NCI-H1436 (cell line): ENCODE results near the gene KRTAP10-1.

Experiments
- DNase-seq: peaks from one replicate; lab custom pipeline; 2025; lab: John Stamatoyannopoulos, UW

Gene KRTAP10-1

DNA sequence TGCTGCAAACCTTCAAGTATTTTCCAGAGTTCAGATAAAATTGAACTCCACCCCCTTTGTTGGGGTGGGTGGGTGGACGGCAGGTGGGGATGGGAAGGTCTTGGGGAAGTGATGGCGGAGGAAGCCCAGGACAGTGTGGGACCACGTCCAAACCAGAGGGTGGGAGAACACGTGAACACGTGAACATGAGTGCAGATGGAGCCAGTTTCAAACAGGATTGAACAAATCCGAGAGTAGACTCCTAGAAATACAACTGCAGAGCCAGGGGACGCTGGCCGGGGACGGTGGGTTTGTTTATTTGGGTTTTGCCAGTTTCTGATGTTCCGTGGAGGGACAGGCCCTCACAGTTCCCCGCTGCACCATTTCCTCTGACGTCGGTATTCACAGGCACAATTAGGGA is 8.4 kb upstream of the KRTAP10-1 start:
- DNase-seq: no peak

DNA sequence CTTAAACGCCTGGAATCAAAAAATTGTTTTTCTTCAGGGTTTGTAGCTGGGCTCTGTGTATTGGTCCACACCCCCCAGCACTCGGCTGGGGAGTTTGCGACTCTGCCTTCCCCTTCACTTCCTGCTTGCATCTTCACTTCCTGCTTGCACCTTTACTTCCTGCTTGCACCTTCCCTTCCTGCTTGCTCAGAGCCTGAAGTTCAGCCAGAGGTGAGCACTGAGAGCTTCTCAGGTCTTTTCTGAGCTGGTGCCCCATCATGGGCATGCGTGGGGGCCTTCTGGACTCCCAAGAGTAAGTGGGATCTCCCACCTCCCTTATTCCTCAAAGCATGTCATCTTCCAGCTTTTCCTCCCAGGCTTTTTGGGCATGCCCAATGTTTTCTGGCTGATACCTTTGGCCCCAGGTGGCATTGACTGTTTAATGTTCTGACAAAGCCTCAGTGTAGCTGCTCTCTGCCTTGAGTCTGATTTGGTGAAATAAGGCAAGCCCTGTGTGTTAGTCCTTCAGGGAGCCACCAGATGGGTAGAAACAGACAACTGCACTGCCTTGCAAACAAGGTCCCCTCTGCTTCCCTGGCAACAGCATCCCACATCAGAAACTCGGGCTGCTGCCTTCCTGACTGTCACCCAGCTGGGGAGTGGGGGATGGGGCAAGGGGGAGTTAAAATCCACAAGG is 7.8 kb upstream of the KRTAP10-1 start:
- DNase-seq: no peak

DNA sequence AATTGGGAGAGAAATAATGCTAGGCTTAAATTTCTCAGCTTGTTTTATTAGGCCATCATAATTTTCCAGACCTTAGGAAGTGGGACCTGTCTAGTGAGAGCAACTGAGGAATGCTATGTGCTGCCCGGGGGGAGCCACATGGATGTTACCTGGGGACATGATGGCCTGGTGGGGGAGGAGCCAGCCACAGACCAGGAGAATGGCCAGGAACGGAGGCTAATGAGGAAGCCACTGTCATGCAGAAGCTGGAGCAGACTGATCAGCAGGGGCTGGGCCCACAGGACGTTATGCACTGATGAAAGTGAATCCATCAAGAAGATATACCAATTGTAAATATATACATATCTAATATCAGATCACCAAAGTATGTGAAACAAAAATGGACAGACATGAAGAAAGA is 4.6 kb upstream of the KRTAP10-1 start:
- no peak for DNase-seq

DNA sequence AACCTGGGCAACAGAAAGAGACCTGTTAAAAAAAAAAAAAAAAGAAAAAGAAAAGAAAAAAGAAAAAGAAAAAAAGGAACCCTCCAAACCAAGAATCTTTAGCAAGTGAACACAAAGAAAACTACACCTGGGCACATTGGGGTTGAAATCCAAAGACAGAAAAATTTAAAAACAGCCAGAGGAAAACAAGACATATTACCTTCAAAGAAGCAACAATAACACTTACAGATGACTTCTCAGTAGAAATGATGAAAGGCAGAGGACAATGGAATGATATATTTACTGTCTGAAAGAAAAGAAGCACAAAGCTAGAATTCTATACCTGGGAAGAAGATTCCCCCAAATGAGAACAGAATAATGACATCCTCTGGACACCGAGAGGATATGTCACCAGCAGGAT is 2.7 kb upstream of the KRTAP10-1 start:
- no peak for DNase-seq

DNA sequence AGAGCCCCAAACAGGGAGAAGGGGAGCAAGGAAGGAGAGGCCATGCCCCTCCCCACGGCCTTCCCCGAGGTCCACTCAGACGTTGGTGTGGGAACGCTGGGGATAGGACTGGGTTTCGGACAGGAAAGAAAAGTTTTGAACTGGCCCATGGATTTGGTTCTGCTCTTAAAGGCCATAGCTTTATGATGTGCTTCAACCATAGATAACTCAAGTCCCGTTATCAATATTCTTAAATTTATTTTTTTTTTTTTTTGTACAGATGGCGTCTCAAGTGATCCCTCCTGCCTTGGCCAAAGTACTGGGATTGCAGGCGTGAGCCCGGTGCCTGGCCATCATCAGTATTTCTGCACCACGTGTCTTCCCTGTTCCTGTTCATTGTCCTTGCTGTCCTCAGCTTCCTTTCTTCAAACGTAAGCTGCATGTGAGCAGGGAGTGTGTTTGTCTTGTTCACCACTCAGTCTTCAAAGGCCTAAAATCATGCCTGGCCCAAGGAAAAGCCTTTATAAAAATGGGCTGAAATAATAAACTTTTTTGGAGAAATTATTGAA is 820 bp upstream of the KRTAP10-1 start:
- no peak for DNase-seq

DNA sequence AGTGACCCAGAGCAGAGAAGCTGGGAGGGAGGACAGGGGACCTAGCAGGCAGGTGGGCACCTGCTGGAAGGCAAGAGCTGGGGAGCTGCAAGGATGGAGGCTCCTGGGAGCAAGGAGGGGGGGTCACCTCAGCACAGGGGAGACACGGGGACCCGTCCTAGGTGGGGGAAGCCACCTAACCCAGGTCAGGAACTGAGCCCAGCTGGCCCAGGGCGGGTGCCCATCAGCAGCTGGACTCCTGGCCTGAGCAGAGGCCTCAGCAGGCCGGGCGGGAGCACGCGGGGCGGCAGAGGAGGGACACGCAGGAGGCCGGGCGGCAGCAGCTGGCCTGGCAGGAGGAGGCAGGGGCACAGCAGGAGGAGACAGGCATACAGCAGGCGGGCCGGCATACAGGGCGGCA is 949 bp downstream of the KRTAP10-1 start:
- DNase-seq: no peak

DNA sequence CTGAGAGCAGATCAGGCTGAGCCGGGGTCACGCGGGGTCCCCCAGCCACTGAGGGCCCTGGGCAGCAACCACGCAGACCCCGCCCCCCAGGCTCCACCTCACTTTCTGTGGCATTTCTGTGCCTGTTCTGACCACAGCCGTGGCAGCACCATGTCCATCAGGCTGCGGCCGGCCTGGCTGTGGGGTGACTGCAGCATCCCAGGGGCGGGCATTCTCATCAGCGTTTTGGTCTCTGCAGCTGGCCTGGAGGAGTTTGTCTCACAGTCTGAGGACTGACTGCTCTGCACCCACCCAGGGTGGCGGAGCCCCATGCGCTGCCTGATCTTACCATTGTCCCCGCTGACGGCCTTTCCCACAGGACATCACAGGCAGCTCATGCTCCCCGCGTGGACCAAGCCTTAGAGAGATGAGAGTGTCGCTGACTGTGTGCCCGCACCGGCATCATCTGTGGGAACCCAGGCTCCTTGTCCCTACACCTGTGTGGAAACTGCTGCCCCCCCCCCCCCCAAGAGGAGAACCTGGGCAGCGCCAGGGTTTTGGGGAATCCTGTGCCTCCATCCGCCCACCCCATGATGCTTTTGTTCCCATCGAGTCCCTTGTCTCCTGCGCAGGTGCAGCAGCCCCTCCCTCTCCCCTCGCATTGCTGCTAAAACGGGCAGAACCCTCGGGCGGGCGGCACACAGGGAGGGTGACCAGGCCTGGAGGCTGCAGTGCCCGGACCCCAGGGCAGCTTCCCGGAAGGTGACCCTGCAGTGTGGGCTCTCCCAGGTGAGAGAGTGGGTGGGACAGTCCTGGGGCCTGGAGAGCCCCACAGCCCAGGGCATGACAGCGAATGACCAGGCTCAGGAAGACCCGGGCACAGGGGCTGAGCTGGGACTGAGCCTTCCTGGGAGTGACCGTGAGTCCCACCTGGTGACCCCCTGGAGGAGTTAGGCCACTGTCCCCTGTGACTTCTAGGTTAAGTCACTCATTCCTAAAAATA is 1.8 kb downstream of the KRTAP10-1 start:
- DNase-seq: no peak

DNA sequence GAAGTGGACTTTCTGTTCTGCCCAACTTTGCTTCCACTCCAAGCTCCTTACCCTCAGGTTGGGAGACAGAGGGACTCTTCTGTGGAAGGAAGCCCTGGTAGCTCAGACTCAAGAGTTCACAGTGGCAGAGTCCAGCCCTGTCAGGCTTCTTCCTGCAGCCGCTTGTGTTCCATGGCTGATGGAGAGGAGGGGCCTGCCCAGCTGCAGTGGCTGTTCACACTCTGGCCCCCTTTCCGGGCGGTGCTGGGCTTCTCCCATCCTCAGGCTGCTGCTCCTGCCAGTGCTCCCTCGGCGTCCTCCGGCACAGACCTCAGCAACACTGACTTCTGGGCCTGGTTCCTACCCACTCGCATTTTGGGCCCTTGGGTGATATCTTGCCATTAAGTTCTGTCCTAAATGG is 4.0 kb downstream of the KRTAP10-1 start:
- DNase-seq: no peak

DNA sequence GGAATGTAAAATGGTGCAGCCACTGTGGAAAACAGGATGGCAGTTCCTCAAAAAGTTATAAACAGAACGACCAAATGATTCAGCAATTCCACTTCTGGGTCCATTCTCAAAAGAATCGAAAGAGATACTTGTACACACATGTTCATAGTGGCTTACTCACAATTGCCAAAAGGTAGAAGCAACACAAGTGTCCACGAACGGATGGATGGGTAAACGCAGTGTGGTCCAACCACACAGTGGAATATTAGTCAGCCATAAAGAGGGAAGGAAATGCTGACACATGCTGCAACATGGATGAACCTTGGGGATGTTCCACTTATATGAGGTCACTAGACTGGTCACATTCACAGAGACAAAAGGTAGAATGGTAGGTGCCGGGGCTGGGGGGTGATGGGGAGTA is 5.3 kb downstream of the KRTAP10-1 start:
- no peak for DNase-seq

DNA sequence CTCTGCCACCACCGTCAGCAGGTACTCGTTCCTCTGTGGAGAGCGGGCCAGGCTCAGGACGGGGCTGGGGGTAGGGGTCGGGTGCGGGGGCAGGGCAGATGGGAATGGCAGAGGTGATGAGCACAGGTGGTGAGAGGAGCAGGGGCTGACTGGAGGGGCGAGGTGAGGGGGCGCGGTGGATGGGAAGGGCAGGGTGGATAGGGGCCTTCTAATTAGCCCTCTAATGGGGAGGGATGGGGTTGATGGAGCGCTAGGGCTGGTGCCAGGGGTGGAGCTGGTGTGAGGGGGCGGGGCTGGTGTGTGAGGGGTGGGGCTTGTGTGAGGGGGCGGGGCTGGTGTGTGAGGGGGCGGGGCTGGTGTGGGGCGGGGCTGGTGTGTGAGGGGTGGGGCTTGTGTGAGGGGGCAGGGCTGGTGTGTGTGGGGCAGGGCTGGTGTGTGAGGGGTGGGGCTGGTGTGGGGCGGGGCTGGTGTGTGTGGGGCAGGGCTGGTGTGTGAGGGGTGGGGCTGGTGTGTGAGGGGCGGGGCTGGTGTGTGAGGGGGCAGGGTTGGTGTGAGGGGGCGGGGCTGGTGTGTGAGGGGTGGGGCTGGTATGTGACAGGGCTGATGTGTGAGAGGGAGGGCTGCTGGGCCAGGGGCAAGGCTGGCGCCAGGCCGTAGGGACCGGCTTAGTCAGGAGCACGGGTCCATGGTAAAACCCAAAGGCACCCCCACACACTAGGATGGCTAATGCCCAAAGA is 5.9 kb downstream of the KRTAP10-1 start:
- no peak for DNase-seq

DNA sequence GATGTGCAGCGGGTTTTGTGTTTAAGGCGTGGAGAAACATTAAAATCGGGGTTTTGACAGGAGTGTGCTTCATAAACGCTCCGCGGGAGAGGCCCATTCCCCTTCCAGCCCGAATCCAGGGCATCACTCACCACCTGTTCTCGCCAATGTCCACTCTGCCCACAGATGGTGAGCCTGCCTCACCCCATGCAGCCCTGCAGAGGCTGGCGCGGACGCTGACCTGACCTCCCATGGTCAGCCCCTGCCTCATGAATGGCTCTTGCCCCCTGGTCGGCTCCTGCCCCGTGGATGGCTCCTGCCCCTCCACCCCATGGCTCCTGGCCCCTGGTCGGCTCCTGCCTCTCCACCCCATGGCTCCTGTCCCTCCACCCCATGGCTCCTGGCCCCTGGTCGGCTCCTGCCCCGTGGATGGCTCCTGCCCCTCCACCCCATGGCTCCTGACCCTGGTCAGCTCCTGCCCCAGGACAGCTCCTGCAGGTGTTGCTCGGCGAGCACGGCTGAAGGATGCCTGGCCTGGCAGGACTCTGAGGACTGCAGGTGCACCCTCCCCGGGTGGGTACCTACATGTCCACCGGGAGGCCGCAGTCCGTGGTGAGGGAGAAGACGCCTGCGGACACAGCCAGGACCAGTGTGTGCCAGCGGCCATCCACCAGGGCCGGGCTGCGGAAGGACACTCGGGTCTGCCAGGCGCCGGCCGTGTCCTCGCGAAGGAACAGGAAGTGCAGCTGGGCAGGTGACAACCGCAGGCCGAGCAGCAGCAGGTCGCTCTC is 6.7 kb downstream of the KRTAP10-1 start:
- DNase-seq: no peak

DNA sequence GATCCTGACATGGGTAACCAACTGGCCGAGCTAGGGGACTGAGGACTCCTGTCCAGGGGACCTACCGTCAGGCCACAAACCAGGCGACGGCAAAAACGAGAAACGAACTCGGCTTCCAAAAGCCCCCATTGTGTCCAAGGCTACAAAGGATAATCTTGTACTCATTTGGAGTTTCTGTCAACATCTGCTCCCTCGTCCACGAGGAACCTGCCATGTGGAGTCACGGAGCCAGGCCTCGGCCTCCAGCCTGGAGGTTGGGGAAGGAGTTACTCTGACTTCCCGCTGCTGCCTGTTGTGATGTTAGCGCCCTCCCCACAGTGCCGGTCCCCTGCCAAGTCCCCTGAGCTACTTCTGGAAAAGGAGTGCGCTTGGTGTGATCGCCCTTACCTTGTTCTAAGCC is 7.3 kb downstream of the KRTAP10-1 start:
- DNase-seq: no peak

DNA sequence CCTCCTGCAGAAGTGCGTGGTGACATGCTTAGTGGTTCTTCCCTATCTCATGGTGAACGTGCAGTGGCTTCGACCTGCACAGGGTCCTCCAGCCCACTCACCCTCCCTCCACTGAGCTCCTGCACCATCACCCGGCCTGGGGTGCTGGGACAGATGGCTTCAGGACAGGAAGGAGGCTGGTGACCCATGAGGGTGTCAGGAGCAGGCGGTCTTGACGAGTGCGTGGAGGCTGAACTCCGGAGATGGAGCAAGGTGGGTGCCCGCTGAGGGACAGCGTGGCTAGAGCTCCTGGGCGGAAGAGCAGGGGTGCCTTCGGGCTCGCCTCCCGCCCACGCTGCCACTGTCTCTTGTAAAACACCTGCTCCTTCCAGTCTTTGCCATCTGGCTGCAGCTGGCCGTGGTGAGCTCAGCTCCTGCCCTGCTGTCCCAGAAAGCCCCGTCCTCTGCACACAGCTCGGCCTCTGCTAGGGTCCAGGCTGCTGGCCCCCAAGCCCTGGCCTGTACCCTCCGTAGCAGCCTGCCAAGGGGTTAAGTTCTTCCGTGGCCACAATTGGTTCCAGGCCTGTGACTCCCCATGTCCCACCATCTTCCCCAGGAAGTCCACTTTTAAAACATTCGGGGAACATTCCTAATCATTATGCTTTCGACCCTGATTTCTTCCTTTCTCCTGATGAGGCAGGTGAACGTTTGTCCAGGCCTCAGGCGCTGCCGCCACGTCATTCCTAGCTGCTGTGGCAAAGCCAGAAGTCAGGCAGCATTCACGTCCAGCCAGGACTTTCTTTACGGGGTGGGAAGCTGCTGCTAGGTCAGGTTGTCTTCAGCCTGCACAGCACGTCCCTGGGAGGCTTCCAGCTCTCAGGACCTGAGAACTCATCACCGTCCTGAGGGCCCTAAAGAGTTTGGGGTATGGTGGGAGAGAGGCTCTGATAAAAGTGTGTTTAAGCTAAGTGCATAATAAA is 8.1 kb downstream of the KRTAP10-1 start:
- no peak for DNase-seq

DNA sequence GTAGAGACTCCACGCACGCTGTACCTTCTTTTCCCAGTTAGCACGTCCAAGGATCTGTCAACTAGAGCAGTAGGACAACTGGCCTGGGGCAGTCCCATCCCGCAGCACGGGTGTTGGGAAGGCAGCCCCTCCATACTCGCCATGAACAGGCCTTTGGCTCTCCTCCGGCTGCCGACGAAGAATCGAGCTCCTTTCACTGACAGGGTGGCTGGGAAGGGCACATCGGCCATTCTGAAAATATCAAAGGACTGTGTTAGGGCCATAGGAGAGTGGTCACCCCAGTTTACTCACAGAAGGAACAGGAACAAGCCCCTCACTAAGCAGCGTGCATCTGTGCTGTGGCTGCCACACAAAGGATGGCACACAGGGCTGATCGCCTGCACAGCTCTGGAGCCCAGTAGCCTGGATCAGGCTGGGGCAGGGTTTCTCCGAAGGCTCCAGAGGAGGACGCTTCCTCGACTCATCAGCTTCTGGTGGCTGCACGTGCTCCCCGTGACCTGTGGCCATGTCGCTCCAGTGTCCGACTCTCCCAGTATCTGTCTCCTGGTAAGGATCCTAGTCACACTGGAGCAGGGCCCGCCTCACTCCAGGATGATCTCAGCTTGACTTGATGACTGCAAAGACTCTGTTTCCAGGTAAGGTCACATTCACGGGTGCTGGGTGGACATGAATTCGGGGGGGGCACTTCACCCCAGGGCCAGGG is 8.9 kb downstream of the KRTAP10-1 start:
- DNase-seq: no peak

DNA sequence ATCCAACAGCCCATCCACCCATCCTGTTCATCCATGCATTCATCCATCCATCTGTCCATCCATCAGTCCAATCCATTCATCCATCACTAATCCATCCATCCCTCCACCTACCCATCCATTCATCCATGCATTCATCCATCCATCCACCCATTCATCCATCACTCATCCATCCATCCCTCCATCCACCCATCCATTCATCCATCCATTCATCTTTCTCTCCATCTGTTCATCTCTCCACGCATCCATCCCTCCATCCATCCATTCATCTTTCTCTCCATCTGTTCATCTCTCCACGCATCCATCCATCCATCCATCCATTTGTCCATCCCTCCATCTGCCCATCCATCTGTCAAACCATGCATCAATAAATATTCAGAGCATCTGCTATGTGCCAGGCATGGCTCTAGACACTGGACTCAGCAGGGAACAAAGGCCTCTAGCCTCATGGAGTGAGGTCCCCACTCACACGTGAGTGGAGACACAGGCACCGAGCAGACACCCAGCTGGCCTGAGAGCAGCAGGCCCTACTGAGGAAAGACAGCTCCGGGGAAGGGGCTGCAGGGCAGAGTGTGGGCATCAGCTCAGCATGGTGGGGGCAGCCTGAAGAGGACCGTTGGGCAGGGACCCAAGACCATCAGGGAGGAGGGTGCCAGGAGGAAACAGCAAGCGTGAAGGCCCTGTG is 9.6 kb downstream of the KRTAP10-1 start:
- no peak for DNase-seq

DNA sequence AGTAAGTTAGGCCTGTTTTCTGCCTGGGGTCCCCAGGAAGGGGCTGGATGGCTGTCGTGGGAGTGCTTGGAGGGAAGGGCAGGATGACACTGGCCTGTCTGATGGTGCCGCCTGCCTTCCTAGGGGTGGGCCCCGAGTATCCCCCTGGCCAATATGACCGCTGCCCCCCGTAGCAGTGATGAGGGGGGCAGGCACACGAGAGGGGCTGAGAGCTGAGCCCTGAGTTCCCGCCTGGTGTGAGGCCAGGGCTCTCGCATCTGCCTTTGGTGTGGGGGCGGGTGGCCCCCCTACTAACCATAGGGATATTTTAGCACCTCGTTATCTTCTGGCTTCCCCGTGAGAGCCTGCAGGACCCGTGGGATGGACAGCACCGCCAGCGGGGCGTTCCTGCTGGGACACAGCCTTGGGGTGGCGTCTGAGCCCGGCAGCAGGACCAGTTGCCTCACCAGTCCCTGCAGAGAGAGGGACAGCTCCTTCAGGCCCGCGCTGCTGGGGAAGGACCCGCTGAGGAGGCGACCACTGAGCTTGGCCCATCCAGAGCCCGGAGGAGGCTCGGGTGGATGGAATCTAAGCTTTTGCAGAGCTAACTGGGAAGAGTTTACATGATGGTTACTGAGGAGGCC is 10.4 kb downstream of the KRTAP10-1 start:
- no peak for DNase-seq

DNA sequence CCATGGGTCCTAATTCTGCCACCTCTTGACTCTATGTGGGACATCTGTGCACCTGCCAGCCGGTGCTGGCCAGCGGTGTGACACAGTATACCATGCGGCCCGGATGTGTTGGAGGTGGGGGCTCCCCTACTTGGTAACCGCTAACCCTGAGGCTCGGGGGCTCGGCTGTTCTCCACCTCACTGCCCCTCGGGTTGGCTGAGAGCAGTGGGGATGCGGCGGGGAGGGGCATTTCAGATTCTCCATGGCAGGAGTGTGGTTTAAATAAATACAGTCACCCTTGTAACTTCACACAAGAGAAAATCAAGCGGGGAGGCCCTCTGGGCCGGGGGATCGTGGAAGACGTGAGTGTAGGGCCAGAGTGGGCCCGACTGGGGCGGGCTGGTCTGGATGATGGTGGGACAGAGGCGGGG is 11.0 kb downstream of the KRTAP10-1 start:
- DNase-seq: no peak

DNA sequence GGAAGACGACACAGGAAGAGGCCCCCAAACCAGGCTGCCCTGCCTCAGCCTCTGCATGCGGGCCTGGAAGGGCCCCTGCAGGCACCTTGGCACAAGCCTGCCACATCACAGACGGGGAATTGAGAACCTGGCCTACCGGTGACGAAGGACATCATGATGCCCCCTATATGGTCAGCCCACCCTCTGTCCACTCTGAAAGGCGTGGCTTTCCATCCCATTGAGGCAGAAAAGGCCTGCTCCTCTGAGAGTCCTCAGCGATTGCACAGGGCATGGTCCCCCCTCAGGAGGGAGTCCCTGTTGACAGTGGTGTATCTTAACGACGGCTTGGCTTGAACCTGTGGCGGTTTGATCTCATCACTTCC is 11.4 kb downstream of the KRTAP10-1 start:
- no peak for DNase-seq
